Mesothelial cell of epicardium (in vitro differentiated cells): Measurements from ENCODE around the gene ZNF586. TPM values are rescaled to one million over a fixed set of nuclear protein-coding genes. Genes with fewer than 3 reads are reported as not detected.
"Not testable (repeated sequence)": the region's sequence is repeated elsewhere in the genome, so short reads cannot be mapped to it uniquely, and the experiment has no call there.

Source experiments
- DNase-seq, 2 experiments: peaks; one replicate each; pipeline ENCODE4 v3.0.0; 2021; ENCODE audit warnings: low spot score in 2 of 2; ENCODE audit not compliant: unreplicated experiment in 2 of 2
- H3K27ac Mint-ChIP-seq: 2 replicates; pipeline ENCODE4 v1.8.0; 2021; ENCODE audit warnings: mixed read lengths
- H3K27me3 Mint-ChIP-seq: 2 replicates; pipeline ENCODE4 v1.8.0; 2021; ENCODE audit warnings: low read depth, mixed read lengths
- H3K36me3 Mint-ChIP-seq: 2 replicates; pipeline ENCODE4 v1.8.0; 2021; ENCODE audit warnings: mixed read lengths
- H3K4me1 Mint-ChIP-seq: 2 replicates; pipeline ENCODE4 v1.8.0; 2021; ENCODE audit warnings: mixed read lengths
- H3K4me3 Mint-ChIP-seq: 2 replicates; pipeline ENCODE4 v1.8.0; 2021; ENCODE audit warnings: mild to moderate bottlenecking, moderate library complexity, mixed read lengths
- H3K9me3 Mint-ChIP-seq: 2 replicates; pipeline ENCODE4 v1.8.0; 2021; ENCODE audit warnings: mixed read lengths
- CTCF ChIP-seq: fragments of 200-600 bp; sonication (generic); IDR thresholded peaks from one replicate; pipeline ENCODE4 v1.5.0; 2021; ENCODE audit warnings: antibody characterized with exemption; ENCODE audit not compliant: unreplicated experiment
- total RNA-seq: library from RNA; stranded (reverse); gene quantifications from 3 replicates; pipeline ENCODE4 v1.2.1, GENCODE V29; 2021

The ZNF586 gene
- total RNA-seq, 1 donor from 2014 or later, result 31.3 TPM

- H3K36me3 Mint-ChIP-seq, result peaks cover 9% of the 10 kb centered on the region
- no peak for TF ChIP-seq CTCF
- DNase-seq, result no peak
- H3K27me3 Mint-ChIP-seq, result no peaks in the 10 kb centered on the region
- H3K9me3 Mint-ChIP-seq, result no peaks in the 10 kb centered on the region
- peaks cover 52% of the 10 kb centered on the region for H3K4me1 Mint-ChIP-seq
- H3K27ac Mint-ChIP-seq, result peak overlapping the region; percentile 86
- no peak overlapping the region for H3K4me3 Mint-ChIP-seq
These were observed 31.2 kb downstream of the ZNF586 start for GRCh38 chr19:57800696-57801095.

DNA sequence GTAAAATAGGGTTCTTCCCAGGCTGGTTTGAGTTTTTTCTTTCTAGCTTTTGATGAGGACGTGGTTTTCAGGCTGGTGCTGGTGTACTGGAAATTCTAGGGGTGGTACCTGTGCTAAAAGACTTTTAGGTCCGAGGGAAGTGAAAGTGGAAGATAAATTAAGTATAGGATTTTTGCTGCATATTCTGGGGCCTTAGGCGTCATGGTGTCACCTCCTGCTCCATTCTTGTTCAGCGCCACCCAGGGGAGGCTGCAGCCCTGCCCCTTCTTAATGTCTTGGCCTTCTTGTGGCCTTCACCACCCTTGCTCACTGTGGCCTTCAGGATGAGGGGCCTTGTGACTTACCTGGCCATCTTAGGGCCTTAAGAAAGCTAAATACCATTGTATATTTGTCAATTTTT is 32.8 kb downstream of the ZNF586 start:
- no peaks in the 10 kb centered on the region for H3K27me3 Mint-ChIP-seq
- peaks cover 53% of the 10 kb centered on the region for H3K4me1 Mint-ChIP-seq
- H3K36me3 Mint-ChIP-seq, result peaks cover 10% of the 10 kb centered on the region

DNA sequence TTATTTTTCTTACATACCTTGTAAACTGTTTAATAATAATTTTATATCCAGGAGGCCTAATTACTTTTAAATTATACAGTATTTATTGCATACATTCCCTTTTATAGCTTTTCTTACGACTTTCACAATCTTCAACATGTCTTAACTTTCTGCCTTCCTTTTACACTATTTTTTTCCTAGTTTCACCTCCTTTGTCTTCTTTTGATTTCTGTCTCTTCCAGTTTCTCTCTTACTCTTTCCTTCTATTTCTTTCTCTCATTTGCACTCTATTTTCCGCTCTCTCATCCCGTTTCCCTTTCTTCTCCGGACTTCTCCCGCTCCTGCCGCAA is 33.8 kb downstream of the ZNF586 start:
- no peaks in the 10 kb centered on the region for H3K9me3 Mint-ChIP-seq
- H3K27ac Mint-ChIP-seq, result peak overlapping the region; percentile 96
- DNase-seq, result no peak
- peaks cover 53% of the 10 kb centered on the region for H3K4me1 Mint-ChIP-seq
- peaks cover 15% of the 10 kb centered on the region for H3K36me3 Mint-ChIP-seq
- no peak for TF ChIP-seq CTCF
- peak overlapping the region; percentile 78 for H3K4me3 Mint-ChIP-seq
- H3K27me3 Mint-ChIP-seq, result no peaks in the 10 kb centered on the region

More for the DNA sequence above, 32.8 kb downstream of the ZNF586 start:
- peak overlapping the region; percentile 83 for H3K27ac Mint-ChIP-seq
- H3K9me3 Mint-ChIP-seq, result no peaks in the 10 kb centered on the region
- no peak for TF ChIP-seq CTCF
- no peak overlapping the region for H3K4me3 Mint-ChIP-seq
- no peak for DNase-seq

DNA sequence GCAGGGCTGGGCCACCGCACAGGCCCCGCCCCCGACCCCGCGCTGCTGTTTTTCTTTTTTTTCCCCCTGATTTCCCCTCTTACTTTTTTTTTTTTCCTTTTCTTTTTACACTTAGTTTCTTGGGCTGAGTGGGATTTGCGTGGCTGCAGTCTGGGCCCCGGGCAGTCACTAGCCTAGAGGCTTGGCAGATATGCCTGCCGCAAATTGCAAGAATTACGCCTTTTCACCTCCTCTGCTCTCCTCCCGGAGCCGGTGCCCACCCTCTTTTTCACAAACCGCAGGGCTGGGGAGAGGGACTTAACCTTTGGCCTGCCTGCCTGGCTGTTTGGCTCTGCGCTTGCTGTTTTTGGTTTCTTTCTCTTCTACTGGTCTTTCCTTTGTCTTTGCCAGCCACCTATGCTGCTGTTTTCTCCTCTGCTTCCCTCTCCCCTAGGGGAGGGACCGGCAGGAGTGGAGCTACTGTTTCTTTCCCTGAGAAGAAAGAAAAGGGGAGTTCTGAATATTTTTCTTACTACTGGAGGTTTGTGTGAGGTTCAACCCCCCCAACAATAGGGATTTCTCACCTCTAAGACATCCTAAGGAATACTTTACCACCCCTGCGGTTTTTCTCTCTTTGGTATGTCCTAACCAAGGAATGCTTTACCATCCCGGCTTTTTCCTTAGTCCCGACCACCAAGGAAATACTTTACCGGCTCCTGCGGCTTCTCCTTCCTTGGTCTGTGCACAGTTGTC is 34.3 kb downstream of the ZNF586 start:
- H3K4me3 Mint-ChIP-seq, result peak overlapping the region; percentile 78
- H3K27ac Mint-ChIP-seq, result peak overlapping the region; percentile 96
- peaks cover 17% of the 10 kb centered on the region for H3K36me3 Mint-ChIP-seq
- peak in 1 of 2 experiments; percentile 62 for DNase-seq
- H3K27me3 Mint-ChIP-seq, result no peaks in the 10 kb centered on the region
- no peaks in the 10 kb centered on the region for H3K9me3 Mint-ChIP-seq
- peaks cover 53% of the 10 kb centered on the region for H3K4me1 Mint-ChIP-seq
- no peak for TF ChIP-seq CTCF

DNA sequence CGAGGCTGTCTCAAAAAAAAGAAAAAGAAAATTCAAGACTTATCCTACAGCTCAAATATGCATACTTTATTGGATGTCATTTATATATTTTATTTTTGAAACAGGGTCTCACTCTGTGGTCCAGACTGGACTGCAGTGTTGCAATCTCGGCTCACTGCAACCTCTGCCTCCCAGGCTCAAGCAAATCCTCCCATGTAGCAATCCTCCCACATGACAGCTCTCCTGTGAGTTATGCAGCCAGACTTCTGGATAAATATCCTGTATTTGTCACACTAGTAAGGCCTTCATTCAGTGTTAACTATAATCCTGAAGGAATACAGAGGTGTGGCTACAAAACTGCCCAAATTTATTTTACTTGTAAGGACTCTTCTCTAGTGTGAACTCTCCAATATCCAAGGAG is 38.1 kb downstream of the ZNF586 start:
- H3K27ac Mint-ChIP-seq, result no peak overlapping the region
- H3K27me3 Mint-ChIP-seq, result no peaks in the 10 kb centered on the region
- H3K36me3 Mint-ChIP-seq, result peaks cover 21% of the 10 kb centered on the region
- no peaks in the 10 kb centered on the region for H3K9me3 Mint-ChIP-seq
- H3K4me1 Mint-ChIP-seq, result peaks cover 50% of the 10 kb centered on the region
- TF ChIP-seq CTCF, result no peak
- DNase-seq, result no peak
- H3K4me3 Mint-ChIP-seq, result no peak overlapping the region

- H3K4me3 Mint-ChIP-seq, DNase-seq, H3K9me3 Mint-ChIP-seq, H3K27me3 Mint-ChIP-seq: not testable (repeated sequence)
- H3K4me1 Mint-ChIP-seq, result peaks cover 52% of the 10 kb centered on the region
- H3K36me3 Mint-ChIP-seq, result peaks cover 24% of the 10 kb centered on the region
- peak overlapping the region; percentile 91 for H3K27ac Mint-ChIP-seq
These were observed 41.2 kb downstream of the ZNF586 start for GRCh38 chr19:57810410-57811295.
